NOMO-1 treated with dmso at 0.1 percent for 144 hours (cell line): Measurements from ENCODE around the gene WSB2.
"Not testable (repeated sequence)": the region's sequence is repeated elsewhere in the genome, so short reads cannot be mapped to it uniquely, and the experiment has no call there.

ENCODE experiments used
- DNase-seq: peaks from one replicate; lab custom pipeline; 2025; ENCODE audit not compliant: unreplicated experiment; lab: John Stamatoyannopoulos, UW

The WSB2 gene

DNA sequence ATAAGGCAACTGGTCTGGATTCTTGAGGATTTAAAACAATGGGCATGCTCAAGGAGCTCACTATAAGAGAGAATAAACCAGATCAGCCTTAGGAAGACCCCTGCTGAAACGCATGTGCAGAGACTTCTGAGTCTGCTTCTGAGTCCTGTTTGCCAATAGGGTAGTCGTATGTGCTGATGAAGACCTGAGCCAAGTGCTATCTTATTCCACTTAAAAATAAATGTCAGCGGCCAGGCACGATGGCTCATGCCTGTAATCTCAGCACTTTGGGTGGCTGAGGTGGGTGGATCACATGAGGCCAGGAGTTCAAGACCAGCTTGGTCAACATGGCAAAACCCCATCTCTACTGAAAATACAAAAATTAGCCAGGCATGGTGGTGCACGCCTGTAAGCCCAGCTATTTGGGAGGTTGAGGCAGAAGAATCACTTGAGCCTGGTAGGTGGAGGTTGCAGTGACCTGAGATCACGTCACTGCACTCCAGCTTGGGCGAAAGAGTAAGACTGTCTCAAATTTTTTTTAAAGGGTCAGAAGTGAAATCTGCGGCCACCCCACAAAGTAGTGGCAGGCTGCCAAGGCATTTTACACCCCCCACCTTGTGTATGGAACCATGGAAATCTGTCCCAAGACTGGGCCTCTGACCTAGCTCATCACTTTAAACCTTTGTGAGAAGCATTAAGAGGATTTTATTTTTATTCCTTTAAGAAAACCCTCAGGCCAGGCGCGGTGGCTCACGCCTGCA, 24.1 kb downstream of the WSB2 start:
- DNase-seq, result no peak

DNA sequence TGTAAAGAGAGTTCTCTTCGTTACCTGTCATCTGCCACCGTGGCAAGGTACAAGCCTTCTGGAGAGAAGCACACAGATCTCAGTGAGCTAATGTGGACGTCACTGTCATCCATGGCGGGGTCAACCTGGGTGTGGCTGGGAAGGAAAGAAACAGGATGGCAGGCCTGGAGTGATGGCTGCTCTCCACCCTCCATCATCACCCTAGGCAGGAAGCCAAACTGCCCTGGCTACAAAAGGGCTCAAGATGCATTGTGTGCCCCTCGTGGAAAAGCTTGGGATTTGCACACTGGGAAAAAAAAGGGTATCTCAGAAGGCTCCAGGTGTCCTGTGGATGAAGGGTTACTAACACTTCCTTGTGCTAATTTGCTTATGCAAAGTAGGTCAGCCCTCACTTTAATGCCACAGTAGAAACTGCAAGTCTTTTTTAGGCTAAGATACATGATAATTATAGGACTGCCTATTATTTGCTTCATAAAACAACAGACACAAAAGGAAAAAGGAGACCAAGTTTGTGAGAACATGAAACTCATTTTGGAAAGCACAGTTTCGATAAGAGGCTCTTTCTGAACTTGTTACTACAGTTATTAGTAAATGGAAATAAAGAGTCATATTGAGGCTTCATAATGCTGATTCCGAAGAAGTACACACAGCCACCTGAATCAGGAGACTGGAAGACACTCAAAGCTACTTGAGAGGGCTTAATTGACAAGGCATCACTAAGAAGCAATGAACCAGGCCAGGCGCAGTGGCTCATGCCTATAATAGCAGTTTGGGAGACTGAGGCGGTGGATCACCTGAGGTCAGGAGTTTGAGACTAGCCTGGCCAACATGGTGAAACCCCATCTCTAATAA, 25.6 kb downstream of the WSB2 start:
- DNase-seq, result no peak

DNA sequence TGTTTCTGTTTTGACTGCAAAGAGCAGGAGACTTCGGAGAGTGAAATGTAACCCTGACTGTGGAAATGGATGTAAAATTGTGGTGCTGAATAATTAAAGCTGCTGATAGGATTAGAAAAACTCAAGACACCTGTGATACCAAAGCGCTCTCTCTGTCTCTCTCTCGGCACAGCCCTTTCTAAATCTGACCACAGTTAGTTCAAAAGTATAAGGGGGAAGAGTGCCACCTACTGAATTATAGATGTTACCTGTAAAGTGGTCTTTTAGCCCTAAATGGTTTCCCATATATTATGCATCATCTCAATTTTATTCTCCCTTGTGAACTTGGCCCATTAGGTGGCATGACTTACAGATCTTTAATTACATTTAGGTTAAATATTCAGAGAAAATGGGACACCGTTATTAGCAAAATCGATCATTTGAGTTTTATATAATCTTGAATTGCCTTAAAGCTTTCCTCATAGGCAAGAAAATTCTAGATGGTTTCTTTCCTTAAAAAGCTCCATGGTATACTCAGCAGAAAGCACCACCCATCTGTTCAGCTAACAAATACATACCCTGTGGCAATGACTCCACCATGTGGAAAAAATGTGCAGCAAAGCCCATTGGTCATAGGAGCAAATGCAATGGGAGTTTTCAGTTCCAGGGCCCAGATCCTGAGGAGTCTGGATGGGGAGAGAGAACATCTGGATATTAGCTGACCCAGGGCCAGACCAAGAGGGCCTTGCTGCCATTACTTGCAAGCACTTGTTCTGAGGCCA, 26.4 kb downstream of the WSB2 start:
- DNase-seq, result no peak

- no peak for DNase-seq
These were observed 27.1 kb downstream of the WSB2 start for GRCh38 chr12:118033902-118034301.

- no peak for DNase-seq
These were observed 27.7 kb downstream of the WSB2 start for GRCh38 chr12:118033323-118033722.

DNA sequence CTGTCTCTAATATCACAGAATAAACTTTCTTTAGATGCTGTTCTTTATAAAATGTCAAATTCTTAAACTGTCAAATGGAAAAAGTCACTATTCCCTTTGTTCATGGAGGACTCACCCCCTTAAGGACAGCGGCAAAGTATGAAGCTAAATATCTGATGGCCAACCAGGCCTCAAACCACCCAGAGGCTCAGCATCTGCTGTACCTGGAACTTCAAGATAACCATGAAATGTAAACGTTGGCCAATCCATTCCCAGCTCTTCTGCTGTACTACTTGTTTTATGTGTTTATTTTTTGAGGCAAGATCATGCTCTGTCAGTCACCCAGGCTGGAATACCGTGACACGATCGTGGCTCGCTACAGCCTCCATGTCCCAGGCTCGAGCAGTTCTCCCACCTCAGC, 28.8 kb downstream of the WSB2 start:
- DNase-seq, result no peak

DNA sequence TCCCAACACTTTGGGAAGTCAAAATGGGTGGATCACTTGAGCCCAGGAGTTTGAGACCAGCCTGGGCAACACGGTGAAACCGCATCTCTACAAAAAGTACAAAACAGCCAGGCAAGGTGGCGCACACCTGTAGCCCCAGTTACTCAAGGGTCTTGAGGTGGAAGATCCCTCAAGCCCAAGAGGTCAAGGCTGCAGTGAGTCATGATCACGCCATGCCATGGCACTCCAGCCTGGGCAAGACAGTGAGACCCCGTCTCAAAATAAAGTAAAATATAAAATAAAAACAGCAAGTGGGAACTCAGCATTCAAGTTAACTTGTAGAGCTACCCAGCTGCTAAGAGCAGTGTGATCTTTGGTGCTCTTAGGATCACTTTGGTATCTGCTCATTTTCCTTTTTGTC, 31.8 kb downstream of the WSB2 start:
- no peak for DNase-seq

DNA sequence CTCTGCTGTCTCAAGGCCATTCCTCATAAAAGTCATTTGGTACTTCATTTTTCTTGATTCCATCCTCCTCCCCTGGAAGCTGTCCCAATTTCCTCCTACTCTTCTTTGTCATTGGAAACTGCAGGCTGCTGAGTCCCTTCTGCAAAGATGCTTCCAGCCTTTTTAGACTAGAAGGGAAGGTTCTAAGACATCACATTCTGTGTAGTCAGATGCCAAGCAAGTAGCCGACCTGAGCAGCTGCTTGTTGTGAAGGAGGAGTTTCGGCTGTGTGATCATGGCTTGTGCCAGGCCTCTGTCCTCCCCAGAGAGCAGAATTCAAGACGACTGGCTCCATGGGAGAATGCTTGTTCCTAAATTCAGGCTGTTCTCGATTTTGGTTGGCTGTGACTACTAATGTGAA, 35.8 kb downstream of the WSB2 start:
- DNase-seq, result no peak

GRCh38 chr12:118023301-118023860, 37.6 kb downstream of the WSB2 start:
- no peak for DNase-seq

DNA sequence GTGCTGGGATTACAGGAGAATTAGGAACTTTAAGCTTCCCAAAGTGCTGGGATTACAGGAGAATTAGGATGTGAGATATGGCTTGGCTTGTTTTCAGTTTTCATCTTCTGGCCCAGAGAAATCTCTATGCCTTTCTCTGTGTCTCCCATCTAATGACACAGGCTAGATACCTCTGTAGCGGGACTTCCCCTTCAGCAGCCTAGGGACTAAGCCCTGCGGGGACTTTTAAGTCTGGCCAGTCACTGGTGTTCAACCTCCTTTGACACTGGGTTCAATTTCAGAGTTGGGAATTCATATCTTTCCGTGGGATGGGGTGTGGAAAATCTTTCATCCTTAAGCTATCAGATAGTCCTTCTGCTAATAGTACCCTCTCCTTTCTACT, 38.3 kb downstream of the WSB2 start:
- DNase-seq, result no peak

DNA sequence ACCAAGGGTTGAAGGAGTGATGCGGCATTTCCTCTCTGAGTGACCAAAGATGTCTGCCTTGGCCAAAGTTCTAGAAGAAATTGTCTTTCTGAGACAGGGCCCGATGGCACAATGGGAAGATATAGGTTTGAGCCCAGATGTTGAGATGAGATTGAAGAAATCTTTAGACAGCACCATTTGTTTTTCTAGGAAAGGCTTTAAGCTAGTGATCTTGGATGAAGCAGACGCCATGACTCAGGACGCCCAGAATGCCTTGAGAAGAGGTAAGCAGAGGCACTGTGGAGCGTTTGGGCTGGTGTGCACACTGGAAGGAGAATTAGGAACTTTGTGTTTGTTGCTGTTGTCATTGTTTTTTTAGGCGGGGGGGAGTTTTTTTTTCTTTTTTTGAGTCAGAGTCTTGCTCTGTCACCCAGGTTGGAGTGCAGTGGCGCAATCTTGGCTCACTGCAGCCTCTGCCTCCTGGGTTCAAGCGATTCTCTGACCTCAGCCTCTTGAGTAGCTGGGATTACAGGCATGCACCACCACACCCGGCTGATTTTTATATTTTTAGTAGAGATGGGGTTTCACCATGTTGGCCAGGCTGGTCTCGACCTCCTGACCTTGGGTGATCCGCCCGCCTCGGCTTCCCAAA, 38.8 kb downstream of the WSB2 start:
- not testable (repeated sequence) for DNase-seq

DNA sequence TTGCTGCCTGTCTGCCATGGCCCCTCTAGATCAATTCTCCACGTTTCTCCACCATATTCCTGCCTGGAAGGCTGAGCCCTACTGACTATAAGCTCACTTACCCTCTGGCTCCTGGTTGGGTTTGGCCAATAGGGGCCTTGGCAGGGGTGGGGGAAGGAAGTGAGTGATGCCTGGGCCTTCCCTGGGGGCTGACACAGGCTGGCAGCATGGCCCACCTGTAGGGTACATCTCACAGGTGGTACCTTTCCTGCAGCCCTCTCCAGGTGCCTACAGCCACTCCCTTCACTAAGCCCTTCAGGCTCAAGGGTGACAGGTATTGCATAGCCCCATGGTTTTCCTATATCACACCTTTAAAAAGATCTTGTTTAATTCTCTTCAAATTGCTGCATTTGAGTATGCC, 40.9 kb downstream of the WSB2 start:
- DNase-seq, result no peak

- DNase-seq, result no peak
These were observed 43.1 kb downstream of the WSB2 start for GRCh38 chr12:118017926-118018325.

DNA sequence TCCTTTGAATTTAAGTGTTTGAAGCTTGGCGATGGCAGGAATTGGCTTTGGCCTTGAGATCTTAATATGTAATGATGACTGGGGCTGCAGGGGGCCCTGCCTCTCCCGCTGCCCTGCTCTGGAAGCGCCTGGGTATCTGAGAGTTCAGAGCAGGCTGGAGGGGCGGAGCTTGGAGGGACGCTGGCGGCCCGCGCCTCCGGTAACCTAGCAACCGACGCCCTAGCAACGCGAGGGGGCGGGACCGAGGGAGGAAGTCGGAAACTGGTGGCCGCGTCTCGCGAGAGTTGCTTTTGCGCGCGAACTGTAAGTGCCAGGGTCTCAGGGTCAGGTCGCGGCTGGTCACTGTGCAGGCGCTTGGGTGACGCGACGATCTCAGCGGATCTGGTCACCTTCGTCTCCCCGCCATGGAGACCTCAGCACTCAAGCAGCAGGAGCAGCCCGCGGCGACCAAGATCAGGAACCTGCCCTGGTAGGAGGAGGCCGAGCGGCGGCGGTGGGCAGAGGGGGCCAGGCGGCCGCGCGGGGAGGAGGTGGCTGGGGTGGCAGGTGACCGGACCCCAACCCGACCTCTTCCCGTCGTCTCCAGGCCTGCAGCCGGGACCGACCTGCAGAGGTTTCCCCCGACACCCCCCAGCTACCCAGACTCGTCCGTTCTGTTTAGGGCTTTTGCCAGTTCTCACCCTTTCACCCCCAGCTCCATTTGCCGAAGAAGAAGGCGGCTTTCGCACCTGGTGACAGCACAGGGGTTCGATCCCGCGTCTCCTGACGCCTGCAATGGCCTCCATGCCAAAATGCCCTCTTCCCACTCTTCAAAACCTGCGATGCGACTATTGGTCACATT, 44.3 kb downstream of the WSB2 start, which contains the start of gene RFC5:
RFC5 (plus strand) TSS at position 280 of the 841 bp plus-strand sequence; CDS start at position 405, 125 bp downstream.
- peak; percentile 96 for DNase-seq

DNA sequence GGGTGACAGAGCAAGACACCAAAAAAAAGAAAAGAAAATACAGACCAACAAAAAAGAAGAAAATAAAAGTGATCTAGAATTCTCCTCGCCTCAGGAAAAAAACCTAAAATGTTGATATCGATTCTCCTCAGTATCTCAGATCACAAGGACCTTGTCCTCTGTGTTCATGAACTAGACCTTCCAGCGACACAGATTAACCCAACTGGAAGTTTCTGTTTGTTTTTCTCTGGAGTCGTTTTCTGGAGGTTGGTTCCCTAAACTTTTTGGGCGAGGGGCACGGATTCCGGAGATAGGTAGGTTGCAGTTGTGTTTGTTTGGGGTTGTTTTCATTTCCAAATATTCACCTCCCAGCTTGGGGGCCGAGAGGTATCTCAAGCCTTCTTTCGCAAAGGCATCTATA, 45.0 kb downstream of the WSB2 start:
- DNase-seq, result no peak

DNA sequence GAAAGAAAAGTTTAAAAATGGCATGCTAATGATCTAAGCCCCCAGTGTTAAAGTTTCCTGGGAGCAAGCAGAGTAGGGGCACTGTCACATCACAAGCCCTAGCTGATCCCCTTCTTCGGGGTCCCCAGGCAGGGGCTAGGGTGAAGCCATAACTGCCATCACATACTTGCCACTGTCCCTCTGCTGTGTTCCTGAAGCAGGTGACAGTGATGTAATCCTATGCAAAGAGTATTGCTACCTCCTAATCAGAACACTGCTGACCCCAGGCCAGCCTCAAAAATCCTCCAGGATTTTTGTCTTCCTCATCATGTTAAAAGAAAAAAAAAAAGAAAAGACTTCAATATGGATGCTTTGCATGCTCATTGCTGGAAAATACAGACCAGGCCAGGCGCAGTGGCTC, 45.7 kb downstream of the WSB2 start:
- no peak for DNase-seq

DNA sequence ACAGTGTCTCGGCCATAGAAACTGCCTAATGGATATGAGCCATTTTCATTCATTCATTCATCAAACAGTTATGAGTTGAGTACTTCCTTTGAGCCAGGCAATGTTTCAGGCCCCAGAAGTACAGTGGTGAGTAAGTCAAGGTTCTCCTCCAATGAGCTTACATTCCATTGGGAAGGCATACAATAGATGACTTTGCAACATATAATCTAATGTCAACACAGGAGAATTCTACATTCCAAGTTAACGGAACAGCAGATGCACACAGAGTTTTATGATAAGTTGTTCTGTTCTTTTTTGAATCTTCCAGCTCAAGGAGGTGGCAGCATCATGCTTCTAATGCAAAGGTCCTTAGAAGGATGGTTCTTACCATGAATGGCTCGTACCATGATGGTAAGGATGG, 47.7 kb downstream of the WSB2 start:
- no peak for DNase-seq

DNA sequence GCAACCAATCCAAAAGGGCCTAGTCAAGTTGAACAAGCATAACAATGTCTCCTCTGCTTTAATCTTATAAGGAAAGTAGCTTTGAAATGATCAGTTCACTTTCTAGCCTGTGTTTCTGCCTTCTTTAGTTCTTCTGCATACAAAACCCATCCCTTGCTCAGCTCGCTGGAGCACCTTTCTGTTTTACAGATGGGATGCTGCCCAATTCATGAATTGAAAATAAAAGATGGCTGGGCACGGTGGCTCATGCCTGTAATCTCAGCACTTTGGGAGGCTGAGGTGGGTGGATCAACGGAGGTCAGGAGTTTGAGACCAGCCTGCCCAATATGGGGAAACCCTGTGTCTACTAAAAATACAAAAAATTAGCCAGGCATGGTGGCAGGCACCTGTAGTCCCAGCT, 49.0 kb downstream of the WSB2 start:
- no peak for DNase-seq

DNA sequence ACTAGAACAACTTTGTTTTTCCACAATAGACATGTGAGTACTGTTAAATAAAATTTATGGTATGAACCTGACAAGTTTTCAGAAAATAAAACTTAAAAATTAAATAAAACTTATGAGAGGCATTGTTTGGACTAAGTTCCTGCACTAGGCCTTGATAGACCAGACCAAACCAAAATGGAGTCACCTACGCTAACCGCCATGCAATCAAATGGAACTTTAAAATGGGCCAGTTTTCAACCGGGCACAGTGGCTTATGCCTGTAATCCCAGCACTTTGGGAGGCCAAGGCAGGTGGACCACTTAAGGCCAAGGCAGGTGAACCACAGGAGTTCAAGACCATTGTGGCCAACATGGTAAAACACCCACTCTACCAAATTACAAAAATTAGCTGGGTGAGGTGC, 49.6 kb downstream of the WSB2 start:
- DNase-seq, result no peak

DNA sequence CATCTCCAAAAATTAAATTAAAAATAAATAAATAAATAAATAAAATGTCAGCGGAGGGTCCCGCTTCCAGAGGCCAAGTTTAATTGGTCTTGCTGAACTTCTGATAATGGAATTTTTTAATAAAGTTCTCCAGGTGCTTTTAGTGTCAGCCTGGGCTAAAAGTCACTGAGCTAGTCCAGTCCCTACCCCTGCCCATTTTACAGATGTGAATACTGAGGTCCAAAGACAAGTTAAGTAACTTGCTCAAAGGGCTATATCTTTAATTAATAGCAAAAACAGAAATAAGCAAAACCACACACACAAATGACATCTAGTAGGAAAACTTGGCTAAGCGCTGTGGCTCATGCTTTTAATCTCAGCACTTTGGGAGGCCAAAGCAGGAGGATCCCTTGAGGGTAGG, 50.1 kb downstream of the WSB2 start:
- DNase-seq, result no peak
